SK-N-SH treated with all-trans-retinoic acid at 6 μM for 48 hours (cell line): Measurements from ENCODE around the gene VSIG10L.

Experiments
- ATAC-seq: fragments of 200-7000 bp; cut with Tn5 transposase; 3 replicates; pipeline ENCODE4 v1.9.1; 2020; ENCODE audit warnings: mild to moderate bottlenecking, moderate library complexity
- ARNTL ChIP-seq: fragments of 450-650 bp; formaldehyde crosslinking; IDR thresholded peaks from 2 replicates; pipeline ENCODE4 v1.5.0; 2020; ENCODE audit warnings: low read depth, mild to moderate bottlenecking, moderate library complexity, borderline replicate concordance
- CSDC2 ChIP-seq: fragments of 250-450 bp; sonication (Bioruptor Pico); IDR thresholded peaks from 2 replicates; pipeline ENCODE4 v1.5.0; 2020; ENCODE audit warnings: mild to moderate bottlenecking, moderate library complexity
- ESRRG ChIP-seq: fragments of 250-450 bp; sonication (Bioruptor Pico); IDR thresholded peaks from 2 replicates; pipeline ENCODE4 v1.6.1; 2021; ENCODE audit warnings: mild to moderate bottlenecking
- GLIS3 ChIP-seq: fragments of 250-450 bp; sonication (Bioruptor Pico); IDR thresholded peaks from 2 replicates; pipeline ENCODE4 v1.5.0; 2020; ENCODE audit warnings: mild to moderate bottlenecking, moderate library complexity
- ISL1 ChIP-seq: fragments of 250-450 bp; sonication (Bioruptor Pico); IDR thresholded peaks from 2 replicates; pipeline ENCODE4 v2.1.2; 2022; ENCODE audit warnings: mild to moderate bottlenecking, moderate library complexity
- OSR1 ChIP-seq: fragments of 250-450 bp; sonication (Bioruptor Pico); IDR thresholded peaks from 2 replicates; pipeline ENCODE4 v1.8.0; 2022; ENCODE audit warnings: moderate library complexity, mild to moderate bottlenecking, inconsistent platforms
- PPARA ChIP-seq: fragments of 250-450 bp; sonication (Bioruptor Pico); IDR thresholded peaks from 2 replicates; pipeline ENCODE4 v1.5.0; 2020; ENCODE audit warnings: mild to moderate bottlenecking, borderline replicate concordance
- RARB ChIP-seq: fragments of 250-450 bp; sonication (Bioruptor Pico); IDR thresholded peaks from 2 replicates; pipeline ENCODE4 v1.8.0; 2021; ENCODE audit warnings: mild to moderate bottlenecking, moderate library complexity
- SNAI2 ChIP-seq: fragments of 250-450 bp; sonication (Bioruptor Pico); IDR thresholded peaks from 2 replicates; pipeline ENCODE4 v1.5.0; 2020; ENCODE audit warnings: mild to moderate bottlenecking, moderate library complexity
- TCF4 ChIP-seq: fragments of 250-450 bp; sonication (Bioruptor Pico); IDR thresholded peaks from 2 replicates; pipeline ENCODE4 v1.8.0; 2021; ENCODE audit warnings: mild to moderate bottlenecking, moderate library complexity, borderline replicate concordance
- TOX ChIP-seq: fragments of 250-450 bp; sonication (Bioruptor Pico); IDR thresholded peaks from 2 replicates; pipeline ENCODE4 v1.8.0; 2021; ENCODE audit warnings: mild to moderate bottlenecking, moderate library complexity, borderline replicate concordance
- ZFP3 ChIP-seq: fragments of 250-450 bp; sonication (Bioruptor Pico); IDR thresholded peaks from 2 replicates; pipeline ENCODE4 v1.5.0; 2020; ENCODE audit warnings: mild to moderate bottlenecking, moderate library complexity
- ZFP30 ChIP-seq: fragments of 450-650 bp; formaldehyde crosslinking; IDR thresholded peaks from 2 replicates; pipeline ENCODE4 v1.5.0; 2022; ENCODE audit warnings: mild to moderate bottlenecking, moderate library complexity
- ZNF565 ChIP-seq: fragments of 450-650 bp; formaldehyde crosslinking; conservative IDR thresholded peaks from 2 replicates; pipeline ENCODE4 v1.5.0; 2020; ENCODE audit warnings: low read depth, mild to moderate bottlenecking, moderate library complexity
- ZNF8 ChIP-seq: fragments of 450-650 bp; formaldehyde crosslinking; IDR thresholded peaks from 2 replicates; pipeline ENCODE4 v1.5.0; 2020; ENCODE audit warnings: mild to moderate bottlenecking, moderate library complexity
- TF ChIP-seq, protein P1 (sequence below): fragments of 250-450 bp; sonication (Bioruptor Pico); IDR thresholded peaks from 2 replicates; pipeline ENCODE4 v1.5.1; 2021; ENCODE audit warnings: mild to moderate bottlenecking, moderate library complexity
- TF ChIP-seq, protein P2 (sequence below): fragments of 250-450 bp; sonication (Bioruptor Pico); IDR thresholded peaks from 2 replicates; pipeline ENCODE4 v1.8.0; 2020; ENCODE audit warnings: mild to moderate bottlenecking, moderate library complexity, borderline replicate concordance
- TF ChIP-seq, protein P3 (sequence below): fragments of 250-450 bp; sonication (Bioruptor Pico); IDR thresholded peaks from 2 replicates; pipeline ENCODE4 v1.5.0; 2020; ENCODE audit warnings: mild to moderate bottlenecking, moderate library complexity
- TF ChIP-seq, protein P4 (sequence below): fragments of 250-450 bp; sonication (Bioruptor Pico); IDR thresholded peaks from 2 replicates; pipeline ENCODE4 v1.8.0; 2021; ENCODE audit warnings: low read depth, mild to moderate bottlenecking, moderate library complexity, borderline replicate concordance

The VSIG10L gene

DNA sequence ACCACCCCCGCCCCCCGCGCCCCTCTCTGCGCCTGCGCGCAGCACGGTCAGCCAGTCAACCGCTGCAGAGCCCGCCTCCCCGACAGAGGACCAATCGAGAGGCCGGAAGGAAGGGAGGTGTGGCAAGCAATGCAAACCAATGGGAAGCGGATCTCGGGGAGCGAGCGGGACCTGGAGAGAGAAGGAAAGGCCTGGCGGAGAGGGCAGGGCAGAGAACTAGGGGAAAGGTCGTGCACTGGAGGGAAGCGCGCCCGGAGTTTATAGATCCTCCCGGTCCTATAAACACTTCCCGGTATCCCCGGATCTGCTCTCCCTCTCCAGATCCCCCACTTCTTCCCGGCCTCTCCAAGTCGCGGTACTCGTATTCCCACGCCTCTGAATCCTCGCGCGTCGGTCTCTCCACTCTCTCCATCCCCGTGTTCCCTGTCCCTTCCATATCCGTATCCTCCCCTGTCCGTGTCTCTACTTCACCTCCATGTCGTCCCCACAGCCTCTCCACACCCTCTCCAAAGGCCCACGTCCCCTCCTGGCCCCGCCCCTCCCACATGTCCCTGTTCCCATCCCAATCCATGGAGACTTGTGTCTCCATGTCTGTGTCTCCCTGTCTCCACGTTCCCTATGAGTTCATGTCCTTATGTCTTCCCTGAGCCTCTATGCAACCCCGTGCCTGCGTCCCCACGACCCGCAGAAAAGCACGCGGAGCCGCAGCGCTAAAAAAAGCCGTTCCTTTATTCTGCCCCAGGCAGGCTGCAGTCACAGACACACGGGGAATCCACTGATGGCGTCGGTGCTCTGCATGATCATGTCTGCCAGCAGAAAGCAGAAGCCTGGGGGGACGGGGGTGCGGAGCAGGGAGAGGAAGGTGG, 24.7 kb upstream of the VSIG10L start:
- TF ChIP-seq PPARA (CRISPR knock-in tag) = 0 out of 2 replicates have a peak, but pooled peaks have one; percentile 47
- TF ChIP-seq, protein P1, sequence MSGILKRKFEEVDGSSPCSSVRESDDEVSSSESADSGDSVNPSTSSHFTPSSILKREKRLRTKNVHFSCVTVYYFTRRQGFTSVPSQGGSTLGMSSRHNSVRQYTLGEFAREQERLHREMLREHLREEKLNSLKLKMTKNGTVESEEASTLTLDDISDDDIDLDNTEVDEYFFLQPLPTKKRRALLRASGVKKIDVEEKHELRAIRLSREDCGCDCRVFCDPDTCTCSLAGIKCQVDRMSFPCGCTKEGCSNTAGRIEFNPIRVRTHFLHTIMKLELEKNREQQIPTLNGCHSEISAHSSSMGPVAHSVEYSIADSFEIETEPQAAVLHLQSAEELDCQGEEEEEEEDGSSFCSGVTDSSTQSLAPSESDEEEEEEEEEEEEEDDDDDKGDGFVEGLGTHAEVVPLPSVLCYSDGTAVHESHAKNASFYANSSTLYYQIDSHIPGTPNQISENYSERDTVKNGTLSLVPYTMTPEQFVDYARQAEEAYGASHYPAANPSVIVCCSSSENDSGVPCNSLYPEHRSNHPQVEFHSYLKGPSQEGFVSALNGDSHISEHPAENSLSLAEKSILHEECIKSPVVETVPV (CRISPR knock-in tag) = no peak

GRCh38 chr19:51365965-51366388, 24.0 kb upstream of the VSIG10L start, which contains the start of gene ETFB:
TSS of gene ETFB (minus strand) at chr19:51366388. CDS start at chr19:51366326, 62 bp downstream.
- ATAC-seq = no peak
- no peak for TF ChIP-seq ARNTL (CRISPR knock-in tag)
- TF ChIP-seq, protein P2, sequence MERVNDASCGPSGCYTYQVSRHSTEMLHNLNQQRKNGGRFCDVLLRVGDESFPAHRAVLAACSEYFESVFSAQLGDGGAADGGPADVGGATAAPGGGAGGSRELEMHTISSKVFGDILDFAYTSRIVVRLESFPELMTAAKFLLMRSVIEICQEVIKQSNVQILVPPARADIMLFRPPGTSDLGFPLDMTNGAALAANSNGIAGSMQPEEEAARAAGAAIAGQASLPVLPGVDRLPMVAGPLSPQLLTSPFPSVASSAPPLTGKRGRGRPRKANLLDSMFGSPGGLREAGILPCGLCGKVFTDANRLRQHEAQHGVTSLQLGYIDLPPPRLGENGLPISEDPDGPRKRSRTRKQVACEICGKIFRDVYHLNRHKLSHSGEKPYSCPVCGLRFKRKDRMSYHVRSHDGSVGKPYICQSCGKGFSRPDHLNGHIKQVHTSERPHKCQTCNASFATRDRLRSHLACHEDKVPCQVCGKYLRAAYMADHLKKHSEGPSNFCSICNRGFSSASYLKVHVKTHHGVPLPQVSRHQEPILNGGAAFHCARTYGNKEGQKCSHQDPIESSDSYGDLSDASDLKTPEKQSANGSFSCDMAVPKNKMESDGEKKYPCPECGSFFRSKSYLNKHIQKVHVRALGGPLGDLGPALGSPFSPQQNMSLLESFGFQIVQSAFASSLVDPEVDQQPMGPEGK (CRISPR knock-in tag) = no peak
- TF ChIP-seq TOX (CRISPR knock-in tag) = no peak
- TF ChIP-seq ZNF8 = no peak
- TF ChIP-seq, protein P3, sequence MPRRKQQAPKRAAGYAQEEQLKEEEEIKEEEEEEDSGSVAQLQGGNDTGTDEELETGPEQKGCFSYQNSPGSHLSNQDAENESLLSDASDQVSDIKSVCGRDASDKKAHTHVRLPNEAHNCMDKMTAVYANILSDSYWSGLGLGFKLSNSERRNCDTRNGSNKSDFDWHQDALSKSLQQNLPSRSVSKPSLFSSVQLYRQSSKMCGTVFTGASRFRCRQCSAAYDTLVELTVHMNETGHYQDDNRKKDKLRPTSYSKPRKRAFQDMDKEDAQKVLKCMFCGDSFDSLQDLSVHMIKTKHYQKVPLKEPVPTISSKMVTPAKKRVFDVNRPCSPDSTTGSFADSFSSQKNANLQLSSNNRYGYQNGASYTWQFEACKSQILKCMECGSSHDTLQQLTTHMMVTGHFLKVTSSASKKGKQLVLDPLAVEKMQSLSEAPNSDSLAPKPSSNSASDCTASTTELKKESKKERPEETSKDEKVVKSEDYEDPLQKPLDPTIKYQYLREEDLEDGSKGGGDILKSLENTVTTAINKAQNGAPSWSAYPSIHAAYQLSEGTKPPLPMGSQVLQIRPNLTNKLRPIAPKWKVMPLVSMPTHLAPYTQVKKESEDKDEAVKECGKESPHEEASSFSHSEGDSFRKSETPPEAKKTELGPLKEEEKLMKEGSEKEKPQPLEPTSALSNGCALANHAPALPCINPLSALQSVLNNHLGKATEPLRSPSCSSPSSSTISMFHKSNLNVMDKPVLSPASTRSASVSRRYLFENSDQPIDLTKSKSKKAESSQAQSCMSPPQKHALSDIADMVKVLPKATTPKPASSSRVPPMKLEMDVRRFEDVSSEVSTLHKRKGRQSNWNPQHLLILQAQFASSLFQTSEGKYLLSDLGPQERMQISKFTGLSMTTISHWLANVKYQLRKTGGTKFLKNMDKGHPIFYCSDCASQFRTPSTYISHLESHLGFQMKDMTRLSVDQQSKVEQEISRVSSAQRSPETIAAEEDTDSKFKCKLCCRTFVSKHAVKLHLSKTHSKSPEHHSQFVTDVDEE (CRISPR knock-in tag) = no peak
- TF ChIP-seq ZFP30 = no peak
- no peak for TF ChIP-seq SNAI2 (CRISPR knock-in tag)
- TF ChIP-seq ESRRG (CRISPR knock-in tag) = no peak
- TF ChIP-seq ISL1 (CRISPR knock-in tag) = no peak
- TF ChIP-seq OSR1 (CRISPR knock-in tag) = no peak
- TF ChIP-seq, protein P1 (CRISPR knock-in tag) = no peak
- TF ChIP-seq TCF4 (CRISPR knock-in tag) = no peak
- TF ChIP-seq, all 23 proteins: peak for 0

More for the DNA sequence above, 24.7 kb upstream of the VSIG10L start:
- ATAC-seq = peak; percentile 85

DNA sequence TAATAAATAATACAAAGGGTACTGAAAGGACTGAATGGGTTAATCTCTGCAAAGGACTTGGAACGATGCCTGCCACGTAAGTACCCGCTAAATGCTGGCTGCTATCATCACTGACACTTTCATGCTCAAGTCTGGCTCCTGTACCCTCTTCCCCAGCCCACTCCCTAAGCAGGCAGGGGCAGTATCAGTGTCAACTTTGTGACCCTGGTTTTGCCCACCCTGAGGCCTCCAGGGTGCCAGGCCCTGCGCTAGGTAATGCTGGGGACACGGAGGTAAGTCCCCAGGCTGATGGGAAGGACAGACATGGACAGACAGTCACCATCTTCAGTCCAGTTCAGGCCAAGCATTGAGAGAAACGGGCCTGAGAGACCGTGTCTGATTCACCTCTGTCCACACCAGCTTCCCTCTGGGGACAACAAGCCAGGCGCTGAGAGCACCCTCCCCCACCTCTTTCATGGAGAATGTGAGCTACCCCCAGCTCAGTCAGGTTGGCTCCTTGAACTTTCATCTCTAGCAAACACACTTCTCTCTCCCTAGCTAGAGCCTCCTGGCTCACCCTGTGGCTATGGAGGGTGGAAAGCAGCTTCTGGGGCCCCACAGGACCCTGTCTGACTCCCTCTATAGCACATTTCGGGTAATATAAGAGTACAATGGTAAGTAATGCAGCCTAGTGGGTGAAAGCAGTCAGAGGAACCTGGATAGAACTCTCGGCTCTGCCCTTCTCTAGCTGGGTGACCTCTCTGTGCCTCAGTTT, 23.4 kb upstream of the VSIG10L start:
- no peak for TF ChIP-seq ISL1 (CRISPR knock-in tag)
- no peak for TF ChIP-seq SNAI2 (CRISPR knock-in tag)
- no peak for TF ChIP-seq ZNF8
- no peak for TF ChIP-seq ZNF565 (CRISPR knock-in tag)
- no peak for TF ChIP-seq CSDC2 (CRISPR knock-in tag)
- ATAC-seq = 0 out of 3 replicates have a peak, but pooled peaks have one; percentile 6

DNA sequence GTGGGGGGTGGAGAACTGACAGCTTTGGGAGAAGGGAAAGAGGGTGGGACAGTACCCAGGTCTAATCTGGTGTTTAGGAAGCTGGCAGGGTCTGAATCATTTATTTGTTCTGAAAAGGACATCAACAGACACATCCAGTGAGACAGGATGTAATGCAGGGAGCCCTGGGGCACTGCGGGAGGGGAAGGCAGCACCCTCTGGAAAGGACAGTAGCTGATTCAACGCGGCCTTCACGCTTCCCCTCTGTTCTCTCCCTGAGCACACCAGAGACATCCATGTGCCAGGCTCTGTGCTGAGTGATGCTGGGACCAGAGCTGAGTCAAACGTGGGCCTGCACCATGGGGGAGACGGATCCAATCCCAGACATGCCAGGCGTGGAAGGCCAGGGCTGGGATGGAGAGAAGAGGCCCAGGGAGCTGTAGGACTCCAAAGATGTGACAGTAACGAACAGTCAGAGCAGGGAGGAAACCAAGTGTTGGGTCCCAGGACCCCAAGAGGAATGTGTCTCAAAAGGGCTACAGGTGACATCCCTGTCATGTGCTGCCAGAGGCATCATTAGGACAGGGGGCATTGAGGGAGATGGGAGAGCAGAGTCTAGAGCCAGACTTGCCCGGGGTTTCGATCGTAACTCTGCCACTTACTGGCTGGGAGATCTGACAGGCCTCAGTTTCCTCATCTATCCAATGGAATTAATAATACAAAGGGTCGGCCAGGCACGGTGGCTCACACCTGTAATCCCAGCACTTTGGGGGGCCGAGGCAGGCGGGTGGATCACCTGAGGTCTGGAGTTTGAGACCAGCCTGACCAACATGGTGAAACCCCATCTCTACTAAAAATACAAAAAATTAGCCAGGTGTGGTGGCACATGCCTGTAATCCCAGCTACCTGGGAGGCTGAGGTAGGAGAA, 22.5 kb upstream of the VSIG10L start:
- no peak for ATAC-seq
- TF ChIP-seq ESRRG (CRISPR knock-in tag) = no peak
- no peak for TF ChIP-seq ARNTL (CRISPR knock-in tag)
- TF ChIP-seq RARB (CRISPR knock-in tag) = no peak
- TF ChIP-seq ZNF565 (CRISPR knock-in tag) = no peak
- no peak for TF ChIP-seq SNAI2 (CRISPR knock-in tag)
- no peak for TF ChIP-seq ZFP3
- TF ChIP-seq GLIS3 (CRISPR knock-in tag) = no peak
- TF ChIP-seq, protein P4, sequence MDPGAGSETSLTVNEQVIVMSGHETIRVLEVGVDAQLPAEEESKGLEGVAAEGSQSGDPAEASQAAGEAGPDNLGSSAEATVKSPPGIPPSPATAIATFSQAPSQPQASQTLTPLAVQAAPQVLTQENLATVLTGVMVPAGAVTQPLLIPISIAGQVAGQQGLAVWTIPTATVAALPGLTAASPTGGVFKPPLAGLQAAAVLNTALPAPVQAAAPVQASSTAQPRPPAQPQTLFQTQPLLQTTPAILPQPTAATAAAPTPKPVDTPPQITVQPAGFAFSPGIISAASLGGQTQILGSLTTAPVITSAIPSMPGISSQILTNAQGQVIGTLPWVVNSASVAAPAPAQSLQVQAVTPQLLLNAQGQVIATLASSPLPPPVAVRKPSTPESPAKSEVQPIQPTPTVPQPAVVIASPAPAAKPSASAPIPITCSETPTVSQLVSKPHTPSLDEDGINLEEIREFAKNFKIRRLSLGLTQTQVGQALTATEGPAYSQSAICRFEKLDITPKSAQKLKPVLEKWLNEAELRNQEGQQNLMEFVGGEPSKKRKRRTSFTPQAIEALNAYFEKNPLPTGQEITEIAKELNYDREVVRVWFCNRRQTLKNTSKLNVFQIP = no peak
- no peak for TF ChIP-seq ISL1 (CRISPR knock-in tag)
- no peak for TF ChIP-seq ZNF8
